SKM-1 (cell line): ENCODE results near the gene FBLN2.

Source experiments
- DNase-seq: peaks from one replicate; lab custom pipeline; 2025; ENCODE audit not compliant: unreplicated experiment; lab: John Stamatoyannopoulos, UW

The FBLN2 gene

DNA sequence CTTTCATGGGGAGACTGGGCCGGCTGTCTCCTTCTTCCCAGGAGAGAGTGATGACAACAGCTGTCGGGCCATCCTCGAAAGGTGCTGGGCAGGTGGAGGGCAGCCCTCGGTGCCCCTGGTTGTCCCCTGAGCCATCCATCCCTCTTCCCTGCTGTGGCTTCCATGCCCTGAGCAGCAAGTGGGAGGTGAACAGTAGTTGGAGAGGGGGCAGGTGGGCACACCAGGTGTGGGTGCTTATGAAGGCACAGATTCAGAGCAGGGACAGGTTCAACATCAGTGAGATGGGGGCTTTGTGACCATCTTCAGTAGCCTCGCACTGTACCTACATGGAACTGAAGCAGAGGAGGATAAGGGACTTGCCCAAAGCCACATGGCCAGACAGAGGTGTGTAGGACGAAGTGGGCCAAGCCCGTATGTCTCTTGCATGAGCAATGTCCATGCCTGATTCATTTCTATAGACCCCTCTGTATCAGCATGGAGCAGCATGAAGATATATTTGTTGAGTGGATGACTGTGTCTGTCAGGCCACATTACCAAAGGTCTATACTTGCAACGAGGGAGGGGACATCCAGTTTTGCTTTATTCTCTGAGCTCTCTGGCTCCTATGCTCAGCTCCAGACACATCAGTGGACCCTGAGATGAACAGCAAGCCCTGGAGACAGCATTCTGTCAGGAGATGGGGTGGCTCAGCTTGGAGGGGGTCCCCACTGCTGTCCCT lies 107.8 kb downstream of the FBLN2 start:
- DNase-seq: no peak

DNA sequence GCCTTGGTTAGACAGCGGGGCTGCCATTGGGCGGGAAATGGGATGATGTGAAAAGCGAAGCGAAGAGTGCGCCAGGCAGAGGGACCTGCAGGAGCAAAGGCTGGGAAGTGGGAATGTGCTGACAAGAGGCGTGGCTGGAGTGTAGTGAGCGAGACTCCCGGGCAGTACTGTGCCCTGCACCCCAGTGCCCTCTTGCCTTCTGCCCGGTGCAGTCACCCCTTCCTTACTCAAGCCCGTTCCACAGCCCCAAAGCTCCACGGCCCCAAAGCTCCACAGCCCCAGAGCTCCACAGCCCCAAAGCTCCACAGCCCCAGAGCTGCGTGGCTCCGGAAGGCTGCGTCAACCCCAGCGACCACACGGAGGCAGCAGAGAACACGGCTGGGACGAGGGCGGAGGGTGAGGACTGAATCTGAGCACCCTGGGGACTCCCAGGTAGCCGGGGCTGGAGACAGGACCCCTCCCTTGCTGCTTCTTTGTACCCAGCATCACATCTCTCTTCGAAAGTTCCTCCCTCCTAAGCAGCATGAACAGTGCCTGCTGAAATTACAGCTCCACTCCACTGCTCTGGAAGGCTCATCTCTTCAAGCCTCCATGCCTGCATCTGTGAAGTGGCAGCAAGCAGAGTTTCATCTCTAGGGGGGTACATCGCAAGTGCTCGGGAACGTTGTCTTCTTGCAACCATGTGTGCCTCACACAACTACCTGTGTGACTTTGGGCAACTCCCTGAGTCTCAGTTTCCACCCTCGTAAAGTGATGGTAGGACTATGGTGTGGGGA lies 108.9 kb downstream of the FBLN2 start:
- peak; percentile 20 for DNase-seq

DNA sequence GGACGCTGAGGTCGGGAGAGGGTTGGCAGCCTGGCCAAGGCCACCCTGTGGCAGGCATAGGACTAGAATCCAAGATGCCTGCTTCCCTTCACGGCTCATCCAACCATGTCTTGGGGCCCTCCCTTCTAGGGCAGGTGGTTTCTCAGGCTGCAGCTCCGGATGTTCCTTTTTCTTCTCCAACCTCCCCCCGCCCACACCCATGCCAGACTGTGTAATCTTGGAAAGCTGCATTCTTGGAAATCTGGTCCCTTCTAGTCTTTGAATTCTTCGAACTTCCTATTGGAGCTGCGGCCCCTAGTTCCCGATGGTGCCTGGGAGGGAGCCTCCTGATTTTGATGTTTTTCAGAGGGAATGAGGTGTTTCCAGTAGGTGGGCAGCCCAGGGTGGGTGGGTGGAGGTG lies 109.8 kb downstream of the FBLN2 start:
- no peak for DNase-seq

DNA sequence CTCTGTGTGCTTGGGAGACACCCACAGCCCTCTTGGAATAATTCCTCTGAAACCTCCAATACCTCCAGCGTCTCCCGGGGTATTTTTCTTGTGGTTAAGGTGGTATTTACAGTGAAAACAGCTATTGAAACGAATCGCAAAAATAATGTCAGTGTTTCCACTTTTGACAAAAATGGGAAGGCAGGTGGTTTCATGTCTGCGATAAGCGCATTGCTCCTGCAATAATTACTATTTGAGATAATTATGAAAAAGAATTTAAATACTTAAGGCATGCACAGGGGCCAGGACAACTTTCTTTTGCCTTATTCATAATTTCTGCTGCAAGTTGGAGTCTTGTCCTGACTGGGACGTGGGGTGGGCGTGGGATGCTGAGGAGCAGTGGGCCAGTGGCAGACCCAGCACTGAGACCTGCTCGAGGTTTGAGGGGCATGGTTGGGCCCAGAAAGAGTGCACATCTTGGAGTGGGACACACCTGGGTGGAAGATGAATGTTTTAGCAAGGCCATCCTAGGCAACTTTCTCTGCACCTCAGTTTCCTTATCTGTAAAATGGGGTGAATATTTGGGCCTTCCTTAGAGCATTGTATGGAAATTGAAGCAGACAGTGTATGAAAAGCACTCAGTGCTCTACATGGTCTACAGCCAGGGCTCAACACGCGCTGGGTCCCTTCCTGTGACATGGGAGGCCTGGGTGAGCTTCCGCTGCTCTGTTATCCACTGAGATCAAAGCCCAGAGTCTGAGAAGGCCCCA lies 110.5 kb downstream of the FBLN2 start:
- DNase-seq: no peak

DNA sequence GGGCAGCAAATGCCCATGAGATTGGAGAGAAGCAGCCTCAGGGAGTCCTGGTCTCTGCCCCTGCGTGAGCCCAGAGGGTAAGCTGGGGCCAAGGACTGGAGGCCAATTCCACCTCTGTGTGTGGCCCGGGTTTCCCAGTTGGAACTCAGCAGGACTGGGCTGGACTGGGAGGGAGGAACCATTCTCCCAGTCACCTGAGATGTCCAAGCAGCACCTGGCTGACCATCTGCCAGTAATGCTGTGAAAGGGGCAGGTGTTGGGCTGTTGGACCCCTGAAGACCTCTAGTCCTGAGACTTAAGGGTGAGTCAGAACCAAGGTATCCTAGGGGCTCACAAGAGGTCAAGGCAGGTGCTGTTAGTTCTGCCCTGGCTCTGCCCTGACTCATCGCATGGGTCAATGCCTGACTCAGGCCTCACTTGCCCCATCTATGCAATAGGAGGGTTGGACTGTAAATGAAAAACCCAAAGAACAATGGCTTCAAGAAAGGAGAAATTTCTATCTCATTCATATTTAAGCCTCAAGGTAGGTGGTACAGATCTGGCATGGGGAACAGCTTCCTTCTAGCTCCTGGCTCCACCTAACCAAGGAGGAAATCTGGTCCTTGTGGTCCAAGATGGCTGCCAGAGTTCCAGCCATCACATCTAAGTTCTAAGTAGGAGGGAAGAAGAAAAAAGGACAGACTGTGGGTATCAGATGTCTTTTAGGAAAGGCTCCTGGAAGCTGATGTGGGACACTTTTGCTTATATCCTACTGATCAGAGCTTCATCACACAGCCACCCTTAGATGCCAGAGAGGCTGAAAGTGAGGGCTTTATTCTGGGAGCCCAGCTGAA lies 111.3 kb downstream of the FBLN2 start:
- no peak for DNase-seq

DNA sequence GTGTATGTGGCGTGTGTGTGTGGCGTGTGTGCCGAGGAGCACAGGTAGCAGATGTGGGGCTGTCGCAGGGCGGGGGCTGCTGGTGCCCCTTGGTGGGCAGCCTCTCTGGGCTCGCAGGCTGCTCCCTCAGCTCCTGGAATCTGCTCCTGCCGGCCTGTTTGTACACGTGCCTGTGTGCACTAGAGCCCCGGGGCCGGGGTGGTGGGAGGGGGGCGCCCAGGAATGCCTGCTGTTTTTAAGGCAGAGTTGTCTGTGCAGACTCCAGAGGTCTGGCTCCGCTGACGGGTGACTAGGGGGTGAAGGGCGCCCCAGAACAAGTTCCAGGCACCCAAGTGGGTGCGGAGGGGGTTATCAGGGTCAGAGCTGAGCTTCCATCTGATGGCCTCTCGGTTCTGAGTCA lies 112.2 kb downstream of the FBLN2 start:
- DNase-seq: no peak

DNA sequence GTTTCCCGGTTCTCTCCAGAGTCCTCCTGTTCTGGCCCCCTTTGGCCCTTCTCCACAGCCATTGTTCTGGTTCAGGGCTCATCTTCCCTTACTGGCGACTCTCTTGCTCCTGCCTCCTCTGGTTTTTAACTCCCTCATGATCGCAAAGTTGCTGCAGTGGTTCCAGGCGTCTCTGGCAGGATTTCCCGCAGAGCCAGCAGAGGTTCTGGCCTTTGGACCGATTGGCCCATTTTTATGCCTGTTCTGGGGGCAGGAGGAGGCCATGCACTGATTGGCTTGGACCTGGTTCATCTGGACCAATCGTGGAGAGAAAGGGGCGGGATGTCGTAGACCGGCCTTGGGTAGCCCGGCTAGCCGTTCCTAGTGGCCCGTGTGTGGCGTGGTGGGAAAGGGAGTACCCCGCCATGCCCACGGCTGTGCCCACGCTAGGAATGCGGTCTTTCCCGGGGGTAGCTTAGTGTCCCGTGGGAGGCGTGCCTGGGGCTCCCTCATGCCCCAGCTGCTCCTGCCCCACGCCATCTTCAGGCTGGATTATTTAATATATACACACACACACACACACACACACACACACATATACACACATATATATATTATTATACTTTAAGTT lies 113.4 kb downstream of the FBLN2 start:
- DNase-seq: no peak

DNA sequence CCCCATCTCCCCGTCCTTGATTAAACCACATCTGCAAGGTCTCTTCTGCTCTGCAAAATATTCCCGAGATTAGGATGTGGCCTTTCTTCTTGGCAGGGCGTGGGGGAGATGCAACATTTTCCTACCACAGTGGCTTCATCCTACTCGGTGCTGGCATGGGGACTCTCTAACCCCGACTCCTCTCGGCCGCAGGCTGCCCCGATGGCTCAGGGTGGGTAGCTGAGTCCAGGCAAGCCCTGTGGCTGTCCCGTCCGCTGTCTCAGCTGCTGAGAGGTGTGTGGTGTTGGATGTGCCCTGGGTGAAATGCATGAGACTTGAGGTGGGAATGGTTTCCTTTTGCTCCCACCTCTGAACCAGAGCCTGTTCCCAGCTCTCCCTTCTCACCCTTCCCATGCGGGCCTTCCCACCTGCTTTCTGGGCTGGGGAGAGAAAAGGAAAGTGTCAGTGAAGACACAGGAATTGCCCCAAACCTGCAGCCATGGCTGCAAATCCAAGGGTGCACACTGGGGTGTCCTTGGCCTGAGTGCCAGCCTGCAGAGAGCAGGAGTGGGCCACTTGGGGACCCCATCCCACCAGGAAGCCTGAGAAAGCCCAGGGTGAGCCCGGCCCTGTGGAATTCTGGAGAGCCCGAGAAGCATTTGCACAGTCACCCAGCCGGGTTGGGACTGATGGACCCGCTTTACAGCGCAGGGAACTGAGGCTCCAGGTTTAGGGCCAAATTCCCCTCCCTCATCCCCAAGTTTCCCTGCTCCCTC lies 115.0 kb downstream of the FBLN2 start:
- no peak for DNase-seq

DNA sequence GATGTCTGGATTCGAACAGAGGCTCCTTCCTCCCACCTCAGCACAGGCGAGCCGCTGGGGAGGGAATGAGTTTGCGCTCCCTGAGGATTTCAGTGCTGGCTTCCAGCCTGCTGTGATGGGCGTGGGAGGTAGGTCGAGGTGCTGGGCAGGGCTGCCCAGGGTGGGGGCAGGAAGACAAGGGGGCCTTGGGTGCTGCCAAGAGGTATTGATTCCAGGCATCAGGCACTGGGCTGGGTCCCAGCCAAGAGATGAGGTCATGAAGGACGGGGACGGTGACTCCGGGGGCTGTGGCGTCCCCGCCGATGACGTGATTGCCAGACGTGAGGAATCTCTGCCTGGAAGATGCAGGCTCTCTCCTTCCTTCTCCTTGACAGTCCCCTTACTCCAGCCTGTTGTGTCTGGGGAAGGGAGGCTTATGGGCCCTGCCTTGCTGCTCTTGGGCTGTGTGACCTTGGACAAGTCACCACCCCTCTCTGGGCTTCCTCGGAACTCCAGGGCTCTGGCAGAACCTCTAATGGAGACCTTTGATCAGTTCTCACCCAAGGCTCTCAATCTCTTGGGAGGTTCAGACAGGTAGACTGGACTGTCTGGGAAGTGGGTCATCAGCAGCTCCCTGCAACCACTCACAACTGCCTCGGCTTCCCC lies 116.8 kb downstream of the FBLN2 start:
- no peak for DNase-seq

DNA sequence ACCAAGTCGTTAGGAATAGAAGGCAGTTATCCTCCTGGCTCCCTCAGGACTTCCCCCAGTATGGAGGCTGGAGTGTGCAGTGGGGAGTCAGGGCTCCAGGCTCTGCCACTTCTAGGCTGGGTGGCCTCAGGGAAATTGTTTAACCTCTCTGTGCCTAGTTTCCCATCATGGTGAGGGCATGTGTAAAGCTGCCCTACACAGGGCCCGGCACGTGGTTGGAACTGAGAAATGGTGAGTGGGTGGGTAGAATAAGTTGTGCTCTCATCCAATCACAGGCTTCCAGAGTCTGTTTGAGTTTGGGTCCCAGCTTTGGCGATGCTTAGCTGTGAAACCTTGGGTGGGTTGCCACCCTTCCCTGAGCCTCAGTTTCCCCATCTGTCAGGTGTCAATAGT lies 117.3 kb downstream of the FBLN2 start:
- no peak for DNase-seq

DNA sequence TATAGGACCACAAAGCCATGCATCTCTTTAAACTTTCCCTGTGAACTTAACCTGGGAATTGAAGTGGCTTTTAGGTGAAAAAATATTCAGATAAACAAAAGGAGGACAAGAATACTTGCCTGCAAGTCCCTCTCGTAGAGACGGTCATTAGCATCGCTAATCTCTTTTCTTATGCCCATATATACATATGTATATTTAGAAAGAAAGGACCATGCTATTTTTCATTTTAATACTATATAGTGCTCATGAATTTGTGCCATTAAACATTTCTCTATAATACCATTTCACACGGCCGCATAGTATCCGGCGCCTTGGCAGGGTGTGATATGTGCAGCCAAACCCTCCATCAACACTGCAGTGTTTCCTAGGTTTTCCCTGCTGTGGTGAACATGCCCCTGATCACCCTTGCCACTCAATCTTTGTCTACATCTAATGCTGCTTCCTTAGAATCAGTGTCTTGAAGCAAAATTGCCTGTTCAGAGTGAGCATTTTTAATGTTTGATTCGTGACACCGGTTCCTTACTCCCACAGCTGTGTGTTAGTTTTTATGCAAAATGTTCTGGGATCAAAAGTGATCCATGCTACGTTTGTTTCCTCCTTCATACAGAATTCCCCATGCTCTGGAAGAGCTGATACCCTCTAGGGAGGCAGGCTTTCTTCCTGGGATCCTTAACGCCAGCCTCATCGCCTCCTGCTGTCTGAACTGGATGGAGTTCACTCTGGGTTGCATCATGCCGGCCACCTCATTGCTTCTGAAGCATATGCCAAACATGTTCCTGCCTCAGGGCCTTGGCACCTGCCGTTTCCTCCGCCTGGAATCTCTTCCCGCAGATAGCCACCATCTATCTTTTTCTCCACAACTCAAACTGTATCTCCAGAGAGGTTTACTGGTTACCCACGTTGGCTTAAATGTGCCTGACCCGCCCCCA lies 118.1 kb downstream of the FBLN2 start:
- no peak for DNase-seq

DNA sequence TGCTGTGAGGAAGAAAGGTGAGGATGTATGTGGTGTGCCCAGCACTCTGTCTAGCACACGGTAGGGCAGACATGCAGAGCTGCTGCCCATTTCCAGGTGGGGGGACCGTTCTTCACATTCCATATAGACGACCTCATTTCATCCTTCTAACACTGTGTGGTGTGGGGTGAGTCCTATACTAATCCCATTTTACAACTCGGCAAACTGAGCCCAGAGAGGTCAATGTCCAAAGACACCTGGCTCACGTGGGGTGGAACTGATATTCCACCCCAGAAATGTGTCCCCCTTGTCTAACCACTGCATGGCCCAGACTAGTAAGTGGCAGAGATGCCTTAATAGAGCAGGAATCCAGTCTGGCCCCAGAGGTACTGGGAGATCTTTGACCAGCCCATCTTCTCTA lies 119.2 kb downstream of the FBLN2 start:
- no peak for DNase-seq

DNA sequence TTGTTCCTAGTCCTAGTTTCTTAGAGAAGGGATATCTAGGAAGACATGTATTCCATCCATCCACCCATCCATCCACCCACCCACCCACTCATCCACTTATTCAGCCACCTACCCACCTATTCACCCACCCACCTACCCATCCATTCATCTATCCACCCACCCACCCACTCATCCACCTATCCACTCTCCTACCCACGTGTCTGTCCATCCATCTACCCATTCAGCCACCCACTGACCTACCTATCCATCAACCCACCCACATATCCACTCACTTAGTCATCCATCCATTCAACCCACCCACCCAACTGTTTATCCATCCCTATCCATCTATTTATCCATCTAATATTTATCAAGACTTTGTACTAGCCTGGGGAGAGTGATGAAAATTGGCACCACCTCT lies 120.5 kb downstream of the FBLN2 start:
- DNase-seq: no peak

DNA sequence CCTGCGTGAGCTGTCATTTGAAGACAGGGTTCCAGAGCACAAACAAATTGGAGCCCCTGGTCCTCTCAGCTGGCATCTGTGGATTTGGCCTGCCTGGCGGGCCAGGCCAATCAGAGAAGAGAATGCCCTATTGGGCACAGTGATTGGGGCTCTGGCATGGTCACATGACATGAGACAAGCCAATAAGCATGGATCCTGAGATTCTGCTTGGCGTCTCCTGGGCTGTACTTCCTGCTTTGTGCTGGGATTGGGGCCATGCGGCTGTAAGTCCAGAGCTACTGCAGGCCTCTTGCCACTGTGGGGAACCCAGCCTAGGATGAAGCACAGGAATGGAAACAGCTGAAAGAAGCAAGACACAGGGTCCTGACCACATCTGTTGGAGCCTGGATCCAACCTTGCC lies 121.4 kb downstream of the FBLN2 start:
- DNase-seq: no peak

DNA sequence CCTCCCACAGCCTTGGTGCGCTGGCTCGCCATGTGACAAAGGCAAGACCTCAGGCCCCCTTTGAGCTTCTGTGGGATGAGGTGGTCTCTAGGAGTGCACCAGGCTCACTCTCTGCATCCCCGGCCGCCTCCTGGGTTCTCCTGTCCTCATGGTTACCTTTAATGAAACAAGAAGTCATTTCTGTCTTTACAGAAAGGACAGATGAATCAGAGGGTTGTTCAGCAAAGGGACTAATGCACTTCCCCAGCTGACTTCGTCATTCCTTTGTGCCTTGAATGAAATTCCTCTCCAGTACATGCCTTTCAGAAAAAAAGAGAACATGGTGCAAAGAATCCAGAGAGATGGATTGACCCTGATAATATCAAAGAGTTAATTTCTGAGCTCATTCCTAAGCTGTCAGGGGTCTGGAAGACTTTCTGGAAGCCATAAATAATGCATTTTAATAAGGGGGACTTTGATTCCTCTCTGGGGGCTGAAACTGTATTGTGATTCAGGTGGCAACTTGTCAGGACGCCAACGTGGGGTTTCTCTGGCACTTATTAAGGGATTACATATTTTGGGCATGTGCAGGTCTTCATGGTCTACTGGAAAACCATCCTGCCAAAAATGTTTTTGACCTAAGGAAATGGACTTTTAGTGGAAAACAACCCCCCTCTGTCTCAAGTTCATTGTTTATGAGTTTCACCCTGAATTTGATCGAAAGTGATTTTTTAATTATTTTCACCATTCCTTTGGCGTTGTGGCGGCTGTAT lies 122.7 kb downstream of the FBLN2 start:
- DNase-seq: no peak

DNA sequence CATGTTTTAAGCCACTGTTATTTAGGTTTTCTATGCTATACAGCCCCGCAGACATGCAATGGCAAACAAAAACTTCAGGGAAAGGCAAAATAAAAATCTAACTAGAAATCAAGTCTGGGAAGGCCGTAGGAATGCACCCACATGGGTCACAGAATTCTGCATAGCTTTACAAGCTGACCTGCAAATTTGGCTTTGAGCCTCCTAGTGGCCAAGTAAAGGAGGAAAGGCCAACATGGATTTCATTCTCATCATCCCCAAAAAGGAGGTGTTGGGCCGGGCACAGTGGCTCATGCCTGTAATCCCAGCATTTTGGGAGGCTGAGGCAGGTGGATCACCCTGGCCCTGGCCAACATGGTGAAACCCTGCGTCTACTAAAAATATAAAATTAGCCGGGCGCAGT lies 124.3 kb downstream of the FBLN2 start:
- no peak for DNase-seq

DNA sequence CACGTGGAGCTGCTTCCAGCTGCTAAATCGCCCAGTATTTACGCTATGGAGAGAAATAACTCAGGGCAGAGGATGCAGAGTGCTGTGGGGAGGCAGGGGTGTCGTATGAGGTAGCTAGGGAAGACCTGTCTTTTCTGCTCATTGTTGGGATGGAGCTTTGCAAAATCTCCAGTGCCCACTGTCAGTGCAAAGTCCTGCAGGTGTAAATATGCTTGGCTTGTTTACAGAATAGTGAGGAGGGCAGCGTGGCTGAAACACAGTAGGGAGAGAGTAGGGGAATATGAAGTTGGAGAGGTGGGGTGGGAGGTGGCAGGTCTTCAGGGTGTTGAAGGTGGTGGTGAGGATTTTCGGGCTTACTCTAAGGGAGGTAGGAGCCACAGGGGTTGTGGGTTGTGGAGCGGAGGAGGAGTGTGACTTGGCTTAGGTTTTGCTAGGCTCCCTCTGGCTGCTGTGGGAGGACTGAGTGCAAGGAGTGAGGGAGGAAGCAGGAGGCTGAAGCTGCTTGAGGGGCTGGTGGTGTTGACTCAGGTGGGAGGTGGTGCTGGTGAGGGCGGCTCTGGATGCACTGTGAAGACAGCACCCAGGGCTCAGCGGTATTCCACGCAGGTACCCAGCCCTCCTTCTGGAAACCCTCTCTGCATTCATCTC lies 125.7 kb downstream of the FBLN2 start:
- DNase-seq: no peak
